Measurements from ENCODE around the gene DOHH. TPM values are rescaled to one million over a fixed set of nuclear protein-coding genes. Genes with fewer than 3 reads are reported as not detected.

DOHH gene
- total RNA-seq, 1 donor from 2014 or later, result 8.5 TPM

DNA sequence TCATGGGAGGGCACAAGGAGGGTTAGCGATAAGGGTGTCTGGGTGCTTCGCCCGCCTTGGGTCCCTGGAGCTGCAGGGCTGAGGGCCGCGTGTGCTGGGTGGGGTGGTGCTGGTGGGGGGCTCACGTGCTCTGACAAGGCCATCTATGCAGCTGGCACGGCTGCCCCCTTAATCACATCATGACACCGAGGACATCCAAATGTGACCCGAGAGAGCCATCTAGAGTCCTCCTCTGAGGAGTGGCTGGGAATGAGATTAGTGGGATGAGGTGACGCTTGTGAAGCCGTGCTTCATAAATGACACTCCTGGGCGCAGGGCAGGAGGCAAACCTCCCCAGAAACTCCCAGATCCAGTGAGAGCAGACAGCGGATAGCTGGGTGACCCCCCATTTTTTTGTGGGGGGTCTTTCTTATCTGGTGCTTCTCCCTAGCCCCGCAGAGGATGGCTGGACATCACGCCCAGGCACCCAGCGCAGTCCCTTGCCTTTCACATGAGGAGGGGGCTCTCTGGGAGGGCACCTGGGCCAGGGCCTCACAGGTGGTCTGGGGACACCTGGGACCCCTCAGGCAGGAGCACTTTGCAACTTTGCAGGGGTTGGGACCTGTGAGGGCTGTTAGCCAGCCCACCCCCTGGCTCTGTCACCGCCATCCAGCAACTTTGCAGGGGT lies 12.2 kb upstream of the DOHH start:
- Mint-ChIP-seq H3K27ac (ENCODE audit: unreplicated experiment) (no peak overlapping the region), H3K27me3 (ENCODE audit: unreplicated experiment) (peaks cover 4% of the 10 kb centered on the region), H3K4me3 (ENCODE audit: unreplicated experiment) (no peak overlapping the region), H3K9me3 (ENCODE audit: unreplicated experiment) (no peaks in the 10 kb centered on the region), H3K4me1 (ENCODE audit: low read depth, unreplicated experiment) (peaks cover 33% of the 10 kb centered on the region), H3K36me3 (ENCODE audit: unreplicated experiment) (no peaks in the 10 kb centered on the region)
- no peak for TF ChIP-seq CTCF (IDR thresholded peaks at IDR 0.05; ENCODE audit: partially characterized antibody, unreplicated experiment)
- no peak for DNase-seq

DNA sequence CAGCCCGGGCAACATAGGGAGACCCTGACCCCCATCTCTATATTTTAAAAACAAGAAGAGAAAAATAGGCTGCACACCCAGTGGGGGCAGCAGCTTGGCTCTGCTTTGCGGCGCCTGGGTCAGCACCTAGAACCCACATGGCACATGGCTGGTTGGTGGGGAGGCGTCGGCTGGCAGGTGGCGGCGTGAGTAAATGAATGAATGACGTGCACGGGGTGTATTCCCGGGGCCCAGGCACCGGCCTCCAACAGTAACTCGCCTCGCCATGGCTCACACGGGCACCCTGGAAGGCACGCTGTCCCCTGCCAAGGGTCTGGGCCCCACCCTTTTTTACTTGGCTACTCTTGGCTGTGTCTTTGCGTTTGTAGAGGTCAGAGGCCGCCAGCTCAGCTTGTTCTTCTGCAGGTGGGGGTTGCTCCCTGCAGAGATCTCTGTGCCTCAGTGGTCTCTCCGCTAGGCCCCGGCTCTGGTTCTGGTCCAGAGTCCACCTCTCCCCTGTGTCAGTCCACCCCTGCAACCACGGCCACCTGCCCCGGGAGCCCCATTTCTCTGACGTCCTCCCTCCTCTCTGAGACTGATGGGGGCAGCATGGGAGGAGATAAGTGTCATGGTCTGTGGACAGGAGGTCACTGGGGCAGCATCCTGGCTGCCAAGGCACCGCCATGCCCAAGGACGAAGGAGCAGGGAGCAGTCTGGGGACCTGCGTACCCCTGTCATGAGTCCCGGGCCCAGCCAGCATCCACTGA lies 11.2 kb upstream of the DOHH start:
- Mint-ChIP-seq H3K27ac (ENCODE audit: unreplicated experiment) (no peak overlapping the region), H3K27me3 (ENCODE audit: unreplicated experiment) (peaks cover 7% of the 10 kb centered on the region), H3K36me3 (ENCODE audit: unreplicated experiment) (no peaks in the 10 kb centered on the region), H3K9me3 (ENCODE audit: unreplicated experiment) (peaks cover 2% of the 10 kb centered on the region), H3K4me1 (ENCODE audit: low read depth, unreplicated experiment) (peaks cover 30% of the 10 kb centered on the region), H3K4me3 (ENCODE audit: unreplicated experiment) (peak overlapping the region; percentile 38)
- DNase-seq, result no peak
- no peak for TF ChIP-seq CTCF (IDR thresholded peaks at IDR 0.05; ENCODE audit: partially characterized antibody, unreplicated experiment)

DNA sequence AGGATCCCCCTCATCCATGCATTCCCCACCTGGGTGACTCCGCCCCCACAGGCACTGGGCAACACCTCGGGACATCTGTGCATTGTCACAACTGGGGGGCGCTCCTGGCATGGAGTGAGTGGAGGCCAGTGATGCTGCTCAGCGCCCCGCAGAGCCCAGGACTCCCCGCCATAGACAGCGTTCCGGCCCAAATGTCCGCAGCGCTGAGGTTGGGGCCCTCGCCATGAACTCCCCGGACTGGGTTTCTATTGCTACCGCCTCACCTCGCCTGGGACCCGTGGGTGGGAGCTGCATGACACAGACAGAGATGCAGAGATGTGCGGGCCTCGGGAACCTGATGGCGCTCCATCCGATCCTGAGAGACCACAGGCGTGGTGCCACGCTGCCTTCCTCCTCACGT lies 10.3 kb upstream of the DOHH start:
- peaks cover 22% of the 10 kb centered on the region for H3K4me1 Mint-ChIP-seq (ENCODE audit: low read depth, unreplicated experiment)
- no peak for TF ChIP-seq CTCF (IDR thresholded peaks at IDR 0.05; ENCODE audit: partially characterized antibody, unreplicated experiment)
- DNase-seq, result no peak
- H3K27me3 Mint-ChIP-seq (ENCODE audit: unreplicated experiment), result peaks cover 7% of the 10 kb centered on the region
- H3K4me3 Mint-ChIP-seq (ENCODE audit: unreplicated experiment), result no peak overlapping the region
- no peak overlapping the region for H3K27ac Mint-ChIP-seq (ENCODE audit: unreplicated experiment)
- peaks cover 4% of the 10 kb centered on the region for H3K9me3 Mint-ChIP-seq (ENCODE audit: unreplicated experiment)
- H3K36me3 Mint-ChIP-seq (ENCODE audit: unreplicated experiment), result no peaks in the 10 kb centered on the region

DNA sequence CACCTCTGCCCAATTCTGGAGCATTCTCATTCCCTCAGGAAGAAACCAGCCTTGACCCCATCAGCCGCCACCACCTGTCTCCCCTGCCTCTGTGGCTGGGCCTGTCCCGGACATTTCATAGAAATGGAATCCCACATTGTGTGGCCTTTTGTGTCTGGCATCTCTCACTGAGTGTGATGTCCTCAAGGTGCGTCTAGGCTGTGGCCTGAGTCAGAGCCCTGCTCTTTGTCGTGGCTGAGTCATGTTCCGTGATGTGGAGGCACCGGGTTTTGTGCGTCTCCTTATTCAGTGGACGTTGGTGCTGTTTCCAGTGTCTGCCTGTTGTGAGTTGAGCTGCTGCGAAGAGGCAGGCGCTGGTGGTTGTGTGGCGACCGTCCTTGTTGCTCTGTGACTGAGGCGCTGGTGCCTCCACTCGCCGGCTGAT lies 9.1 kb upstream of the DOHH start:
- no peaks in the 10 kb centered on the region for H3K36me3 Mint-ChIP-seq (ENCODE audit: unreplicated experiment)
- no peak for TF ChIP-seq CTCF (IDR thresholded peaks at IDR 0.05; ENCODE audit: partially characterized antibody, unreplicated experiment)
- peak overlapping the region; percentile 34 for H3K4me3 Mint-ChIP-seq (ENCODE audit: unreplicated experiment)
- H3K9me3 Mint-ChIP-seq (ENCODE audit: unreplicated experiment), result peaks cover 4% of the 10 kb centered on the region
- DNase-seq, result no peak
- H3K4me1 Mint-ChIP-seq (ENCODE audit: low read depth, unreplicated experiment), result peaks cover 19% of the 10 kb centered on the region
- H3K27ac Mint-ChIP-seq (ENCODE audit: unreplicated experiment), result no peak overlapping the region
- peaks cover 7% of the 10 kb centered on the region for H3K27me3 Mint-ChIP-seq (ENCODE audit: unreplicated experiment)
